ENCODE measurements around the gene NSD2. TPM values are rescaled to one million over a fixed set of nuclear protein-coding genes. Genes with fewer than 3 reads are reported as not detected.

The NSD2 gene
- total and polyA plus RNA-seq, 9 of the 15 experiments (the other 6 are each of a cell fraction or from before 2014, with no cell fraction given): 6.4 to 126 (median 58.8) TPM

DNA sequence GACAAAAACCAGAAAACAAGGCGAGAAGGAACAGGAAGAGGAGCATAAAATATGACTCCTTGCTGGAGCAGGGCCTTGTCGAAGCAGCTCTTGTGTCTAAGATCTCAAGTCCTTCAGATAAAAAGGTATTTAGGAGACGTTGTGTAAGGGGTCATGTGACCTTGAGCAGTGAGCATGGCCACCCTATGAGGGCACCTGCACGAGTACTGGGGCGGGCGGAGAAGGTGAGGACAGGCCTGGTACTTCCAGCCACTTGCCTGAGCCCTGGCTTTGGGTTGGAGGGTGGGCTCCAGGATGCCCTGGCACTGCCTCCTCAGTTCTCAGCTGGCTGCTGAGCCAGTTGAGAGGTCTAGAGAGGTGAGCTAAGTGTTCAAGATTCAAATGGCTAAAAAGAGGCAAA, 29.9 kb downstream of the NSD2 start:
- Histone ChIP-seq H3K27me3 (ENCODE audit: control insufficient read depth in 2 of 2, insufficient read depth in 2 of 2, low read length in 2 of 2) (no peaks in the 10 kb centered on the region), H3K4me1 (replicated peaks in 1 of 2; ENCODE audit: control insufficient read depth in 2 of 2, insufficient read depth in 2 of 2, low read length in 2 of 2) (peaks cover 2 to 5% of the 10 kb centered on the region in 2 experiments; a peak in 4 of 5 replicates), H3K4me3 (no peak overlapping the region), H3K36me3 (ENCODE audit: control insufficient read depth, insufficient read depth, low read length) (peaks cover 67% of the 10 kb centered on the region), H3K9me1 (ENCODE audit: control insufficient read depth, insufficient read depth, low read length) (peaks cover 4% of the 10 kb centered on the region), H4K20me1 (replicated peaks; ENCODE audit: control insufficient read depth, insufficient read depth, low read length) (peaks cover 32% of the 10 kb centered on the region), H3K9me3 (replicated peaks; ENCODE audit: control insufficient read depth, insufficient read depth, low read depth, low read length) (no peaks in the 10 kb centered on the region), H3K79me2 (ENCODE audit: control insufficient read depth, insufficient read depth, low read length) (peaks cover 93% of the 10 kb centered on the region), H2AFZ (ENCODE audit: low read depth, low read length) (no peak overlapping the region), H3K9ac (ENCODE audit: insufficient read depth in 1 of 2, low read depth in 2 of 2, low read length in 2 of 2) (no peak overlapping the region), H3K4me2 (ENCODE audit: insufficient read depth, low read length) (no peak overlapping the region), H3K27ac (ENCODE audit: extremely low read depth, low read depth, low read length) (no peak overlapping the region)
- TF ChIP-seq BCOR (IDR thresholded peaks at IDR 0.05) (no peak), ZNF124 (CRISPR knock-in tag; IDR thresholded peaks at IDR 0.05) (no peak), GABPA (tag; conservative IDR thresholded peaks at IDR 0.05; ENCODE audit: low read depth) (no peak), NR2F6 (CRISPR knock-in tag; IDR thresholded peaks at IDR 0.05) (no peak)
- TF ChIP-seq, protein P1, sequence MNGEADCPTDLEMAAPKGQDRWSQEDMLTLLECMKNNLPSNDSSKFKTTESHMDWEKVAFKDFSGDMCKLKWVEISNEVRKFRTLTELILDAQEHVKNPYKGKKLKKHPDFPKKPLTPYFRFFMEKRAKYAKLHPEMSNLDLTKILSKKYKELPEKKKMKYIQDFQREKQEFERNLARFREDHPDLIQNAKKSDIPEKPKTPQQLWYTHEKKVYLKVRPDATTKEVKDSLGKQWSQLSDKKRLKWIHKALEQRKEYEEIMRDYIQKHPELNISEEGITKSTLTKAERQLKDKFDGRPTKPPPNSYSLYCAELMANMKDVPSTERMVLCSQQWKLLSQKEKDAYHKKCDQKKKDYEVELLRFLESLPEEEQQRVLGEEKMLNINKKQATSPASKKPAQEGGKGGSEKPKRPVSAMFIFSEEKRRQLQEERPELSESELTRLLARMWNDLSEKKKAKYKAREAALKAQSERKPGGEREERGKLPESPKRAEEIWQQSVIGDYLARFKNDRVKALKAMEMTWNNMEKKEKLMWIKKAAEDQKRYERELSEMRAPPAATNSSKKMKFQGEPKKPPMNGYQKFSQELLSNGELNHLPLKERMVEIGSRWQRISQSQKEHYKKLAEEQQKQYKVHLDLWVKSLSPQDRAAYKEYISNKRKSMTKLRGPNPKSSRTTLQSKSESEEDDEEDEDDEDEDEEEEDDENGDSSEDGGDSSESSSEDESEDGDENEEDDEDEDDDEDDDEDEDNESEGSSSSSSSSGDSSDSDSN (IDR thresholded peaks at IDR 0.05; ENCODE audit: borderline replicate concordance in 1 of 2, low read depth in 2 of 2, low read length in 2 of 2): no peak
- TF ChIP-seq, protein P2, sequence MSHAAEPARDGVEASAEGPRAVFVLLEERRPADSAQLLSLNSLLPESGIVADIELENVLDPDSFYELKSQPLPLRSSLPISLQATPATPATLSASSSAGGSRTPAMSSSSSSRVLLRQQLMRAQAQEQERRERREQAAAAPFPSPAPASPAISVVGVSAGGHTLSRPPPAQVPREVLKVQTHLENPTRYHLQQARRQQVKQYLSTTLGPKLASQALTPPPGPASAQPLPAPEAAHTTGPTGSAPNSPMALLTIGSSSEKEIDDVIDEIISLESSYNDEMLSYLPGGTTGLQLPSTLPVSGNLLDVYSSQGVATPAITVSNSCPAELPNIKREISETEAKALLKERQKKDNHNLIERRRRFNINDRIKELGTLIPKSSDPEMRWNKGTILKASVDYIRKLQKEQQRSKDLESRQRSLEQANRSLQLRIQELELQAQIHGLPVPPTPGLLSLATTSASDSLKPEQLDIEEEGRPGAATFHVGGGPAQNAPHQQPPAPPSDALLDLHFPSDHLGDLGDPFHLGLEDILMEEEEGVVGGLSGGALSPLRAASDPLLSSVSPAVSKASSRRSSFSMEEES (CRISPR knock-in tag; IDR thresholded peaks at IDR 0.05): peak; percentile 65
- WGBS (ENCODE audit: insufficient coverage, low coverage, missing lambda C conversion rate): 80% methylated on average over 6 of the region's 6 CpGs
- BruUV-seq (replicated peaks): no TSS peak
- DNase-seq (ENCODE audit: extremely low read depth in 1 of 4, low spot score in 3 of 4): no peak
- ChIA-PET CTCF (ENCODE audit: low intra/inter-chr PET ratio) (no interaction called here), POLR2A (interaction anchor here (1.3 to 3.3 kb wide), 2 partner anchors 10 to 18 kb away, joined by 3 to 15 read pairs; no protein-coding TSS in a partner anchor)
- FAIRE-seq: no peak
- in situ Hi-C loops (cut with MboI): loop anchor here (5.0 kb wide), 1 partner anchor 84 kb away; no protein-coding TSS in a partner anchor
- intact Hi-C loops (cut with micrococcal nuclease): no loop called here
- ATAC-seq: no peak

Measured in K562 (cell line).